A549 (cell line): Measurements from ENCODE around the gene MUC12. TPM values are rescaled to one million over a fixed set of nuclear protein-coding genes. Genes with fewer than 3 reads are reported as not detected.

Source experiments
- ATAC-seq, 2 experiments: fragments of 200-7000 bp in 1 of 2; fragments of >200 bp in 1 of 2; cut with Nextera tagmentation in 1 of 2; cut with Tn5 transposase in 1 of 2; 3 replicates each; pipeline versions ENCODE4 v1.8.0 to v1.9.1; 2018 to 2020; ENCODE audit warnings: mild to moderate bottlenecking in 1 of 2, moderate library complexity in 1 of 2
- CTCF ChIA-PET: fragments of 300-600 bp; sonication (Branson Sonifier 250); formaldehyde crosslinking; extraction: SDS; loops from one replicate; lab custom pipeline; 2021; ENCODE audit warnings: antibody characterized with exemption, inconsistent platforms; lab: Yijun Ruan, JAX
- POLR2A ChIA-PET: fragments of 350-600 bp; formaldehyde crosslinking; extraction: SDS; loops from one replicate; lab custom pipeline; 2021; ENCODE audit warnings: antibody characterized with exemption, inconsistent platforms; lab: Yijun Ruan, JAX
- DNase-seq, 2 experiments: peaks; one replicate each; pipeline versions ENCODE4 v3.0.0 to v3.0.0-alpha.2; 2011 to 2016; ENCODE audit warnings: low read depth in 1 of 2, low spot score in 1 of 2
- FAIRE-seq: peaks from 2 replicates; lab custom pipeline; 2011; peaks lifted over from hg19 to GRCh38; lab: Jason Lieb, UNC
- H3K27ac ChIP-seq, 2 experiments: fragments of >200 bp; sonication (Bioruptor Twin); formaldehyde crosslinking; 3 replicates each; pipeline ENCODE4 v1.5.1; 2016 to 2017
- H3K4me1 ChIP-seq: fragments of >200 bp; sonication (Bioruptor Twin); formaldehyde crosslinking; 3 replicates; pipeline ENCODE4 v1.6.1; 2016
- H3K4me2 ChIP-seq: fragments of >200 bp; sonication (Bioruptor Twin); formaldehyde crosslinking; 3 replicates; pipeline ENCODE4 v1.6.1; 2016
- H3K4me3 ChIP-seq: fragments of >200 bp; sonication (Bioruptor Twin); formaldehyde crosslinking; 3 replicates; pipeline ENCODE4 v1.5.1; 2016
- H3K9me3 ChIP-seq: fragments of >200 bp; sonication (Bioruptor Twin); formaldehyde crosslinking; 3 replicates; pipeline ENCODE4 v1.6.1; 2016
- CEBPB ChIP-seq, 2 experiments: fragments of >200 bp in 1 of 2; sonication (Bioruptor Twin) in 1 of 2; formaldehyde crosslinking in 1 of 2; IDR thresholded peaks; 2 replicates each; pipeline ENCODE4 v1.6.1; 2012 to 2016
- CTCF ChIP-seq: fragments of >200 bp; sonication (Bioruptor Twin); formaldehyde crosslinking; IDR thresholded peaks from 3 replicates; pipeline ENCODE4 v1.5.1; 2016
- E2F6 ChIP-seq: IDR thresholded peaks from 2 replicates; pipeline ENCODE4 v1.6.1; 2012; ENCODE audit warnings: low read depth, borderline replicate concordance
- ESRRA ChIP-seq: fragments of 150-350 bp; IDR thresholded peaks from 2 replicates; pipeline ENCODE4 v1.6.1; 2014; ENCODE audit warnings: mild to moderate bottlenecking, low read length, borderline replicate concordance
- FOSB ChIP-seq: fragments of 250-450 bp; sonication (Bioruptor Pico); IDR thresholded peaks from 2 replicates; pipeline ENCODE4 v1.5.0; 2020; ENCODE audit warnings: mild to moderate bottlenecking, moderate library complexity
- FOSL2 ChIP-seq, 2 experiments: fragments of 450-650 bp in 1 of 2; fragments of >200 bp in 1 of 2; sonication (Bioruptor Twin) in 1 of 2; formaldehyde crosslinking; IDR thresholded peaks; 2 replicates each; pipeline versions ENCODE4 v1.5.0 to v1.6.1; 2016 to 2020; ENCODE audit warnings: mild to moderate bottlenecking in 1 of 2, moderate library complexity in 1 of 2
- HES2 ChIP-seq: fragments of >200 bp; sonication (Bioruptor Twin); formaldehyde crosslinking; IDR thresholded peaks from 2 replicates; pipeline ENCODE4 v1.6.1; 2016
- HEYL ChIP-seq: fragments of 250-450 bp; sonication (Bioruptor Pico); IDR thresholded peaks from 2 replicates; pipeline ENCODE4 v1.8.0; 2021; ENCODE audit warnings: mild to moderate bottlenecking, moderate library complexity
- HMGXB4 ChIP-seq: fragments of 250-450 bp; sonication (Bioruptor Pico); IDR thresholded peaks from 2 replicates; pipeline ENCODE4 v1.5.0; 2021; ENCODE audit warnings: mild to moderate bottlenecking, moderate library complexity, borderline replicate concordance
- HOXB13 ChIP-seq: fragments of 250-450 bp; sonication (Bioruptor Pico); IDR thresholded peaks from 2 replicates; pipeline ENCODE4 v1.5.0; 2020; ENCODE audit warnings: low read depth, mild to moderate bottlenecking, moderate library complexity
- HOXB5 ChIP-seq: fragments of 250-450 bp; sonication (Bioruptor Pico); IDR thresholded peaks from 2 replicates; pipeline ENCODE4 v1.5.0; 2020; ENCODE audit warnings: mild to moderate bottlenecking, moderate library complexity
- JUN ChIP-seq, 2 experiments: fragments of >200 bp; sonication (Bioruptor Twin); formaldehyde crosslinking; IDR thresholded peaks; 2 replicates in 1 of 2; 3 replicates in 1 of 2; pipeline ENCODE4 v1.6.1; 2016 to 2017
- JUNB ChIP-seq: fragments of >200 bp; sonication (Bioruptor Twin); formaldehyde crosslinking; IDR thresholded peaks from 2 replicates; pipeline ENCODE4 v1.6.1; 2016
- KDM1A ChIP-seq: fragments of 200-600 bp; sonication (generic); IDR thresholded peaks from 2 replicates; pipeline ENCODE4 v1.6.1; 2016; ENCODE audit warnings: low read depth, mild to moderate bottlenecking
- NFE2L2 ChIP-seq: fragments of 150-350 bp; conservative IDR thresholded peaks from 2 replicates; pipeline ENCODE4 v1.6.1; 2014; ENCODE audit warnings: low read length
- PHF8 ChIP-seq: fragments of 200-600 bp; sonication (generic); IDR thresholded peaks from 2 replicates; pipeline ENCODE4 v1.6.1; 2016; ENCODE audit warnings: low read depth, mild to moderate bottlenecking, antibody characterized with exemption, moderate library complexity, borderline replicate concordance
- POLR2A ChIP-seq: IDR thresholded peaks from 2 replicates; pipeline ENCODE4 v1.6.1; 2012; ENCODE audit warnings: mild to moderate bottlenecking, low read length
- RCOR1 ChIP-seq: fragments of 150-350 bp; IDR thresholded peaks from 2 replicates; pipeline ENCODE4 v1.6.1; 2014; ENCODE audit warnings: antibody characterized with exemption, low read length, low read depth
- RFX5 ChIP-seq: fragments of 450-650 bp; IDR thresholded peaks from 2 replicates; pipeline ENCODE4 v1.7.1; 2014; ENCODE audit warnings: antibody characterized with exemption, mild to moderate bottlenecking, moderate library complexity
- RNF2 ChIP-seq: fragments of 200-600 bp; sonication (generic); IDR thresholded peaks from 2 replicates; pipeline ENCODE4 v1.6.1; 2016; ENCODE audit warnings: low read depth, mild to moderate bottlenecking, antibody characterized with exemption, moderate library complexity, borderline replicate concordance
- SREBF2 ChIP-seq: fragments of 450-650 bp; IDR thresholded peaks from 2 replicates; pipeline ENCODE4 v1.6.1; 2014; ENCODE audit warnings: mild to moderate bottlenecking, moderate library complexity
- WGBS: methylation state at CpG from one replicate; pipeline ENCODE4 v1.1.6; 2017; ENCODE audit errors: missing lambda C conversion rate; 5-methylcytosine and 5-hydroxymethylcytosine counted together
- polyA plus RNA-seq, 4 experiments: library from polyadenylated mRNA; depleted of rRNA in 3 of 4; stranded (reverse); fragments of >200 nt; fragmentation: RNase III in 1 of 4; extraction: RNeasy Plus Mini Kit Qiagen cat#74134 plus additional on column Dnase treatment in 1 of 4; gene quantifications; 2 replicates in 3 of 4; 3 replicates in 1 of 4; pipeline ENCODE4 v1.2.3, GENCODE V29; 2011 to 2017
- TF ChIP-seq, protein P1 (sequence below): fragments of 250-450 bp; sonication (Bioruptor Pico); IDR thresholded peaks from 2 replicates; pipeline ENCODE4 v1.5.0; 2020; ENCODE audit warnings: low read depth, mild to moderate bottlenecking, moderate library complexity
- TF ChIP-seq, protein P2 (sequence below): fragments of 450-650 bp; IDR thresholded peaks from 2 replicates; pipeline ENCODE4 v1.6.1; 2014; ENCODE audit warnings: antibody characterized with exemption

The MUC12 gene
- polyA plus RNA-seq, 2 of the 4 experiments (the other 2 are of a cell fraction) = 1.2 to 2.4 TPM

- no peak overlapping the region for H3K4me2 ChIP-seq
- ATAC-seq (no peak), FAIRE-seq (no peak), DNase-seq (no peak)
- no peak overlapping the region for H3K27ac ChIP-seq
- POLR2A ChIA-PET = interaction anchor here (0.8 kb wide), 1 partner anchor 62 kb away, joined by 3 read pairs; the partner anchor contains the start of gene UFSP1
- peaks cover 7% of the 10 kb centered on the region; the same call in 2 of the 3 replicates for H3K9me3 ChIP-seq
- TF ChIP-seq ESRRA (no peak), POLR2A (no peak), HOXB13 (CRISPR knock-in tag) (no peak), HOXB5 (CRISPR knock-in tag) (no peak), FOSL2 (IDR thresholded peaks at IDR 0.05) (no peak), FOSL2 (CRISPR knock-in tag; IDR thresholded peaks at IDR 0.05) (no peak), KDM1A (no peak), RNF2 (no peak), JUN (IDR thresholded peaks at IDR 0.05) (no peak), E2F6 (no peak), HMGXB4 (CRISPR knock-in tag) (no peak), RFX5 (no peak), HES2 (no peak), FOSB (no peak)
- TF ChIP-seq, protein P1, sequence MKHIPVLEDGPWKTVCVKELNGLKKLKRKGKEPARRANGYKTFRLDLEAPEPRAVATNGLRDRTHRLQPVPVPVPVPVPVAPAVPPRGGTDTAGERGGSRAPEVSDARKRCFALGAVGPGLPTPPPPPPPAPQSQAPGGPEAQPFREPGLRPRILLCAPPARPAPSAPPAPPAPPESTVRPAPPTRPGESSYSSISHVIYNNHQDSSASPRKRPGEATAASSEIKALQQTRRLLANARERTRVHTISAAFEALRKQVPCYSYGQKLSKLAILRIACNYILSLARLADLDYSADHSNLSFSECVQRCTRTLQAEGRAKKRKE (CRISPR knock-in tag) = no peak
- no peak overlapping the region for H3K4me3 ChIP-seq
- CTCF ChIA-PET = interaction anchor here (0.6 to 3.1 kb wide), 6 partner anchors 22 to 139 kb away, joined by 3 to 17 read pairs (median 4); no protein-coding TSS in a partner anchor
- no peaks in the 10 kb centered on the region for H3K4me1 ChIP-seq
- WGBS = 35% methylated on average over 6 of the region's 6 CpGs
These were observed 18.2 kb upstream of the MUC12 start for GRCh38 chr7:100951172-100951571.

GRCh38 chr7:100951888-100952560 lies 17.3 kb upstream of the MUC12 start:
- Histone ChIP-seq H3K4me3 (no peak overlapping the region), H3K9me3 (peaks cover 15% of the 10 kb centered on the region; the same call in 2 of the 3 replicates), H3K4me2 (no peak overlapping the region), H3K4me1 (no peaks in the 10 kb centered on the region), H3K27ac (no peak overlapping the region)
- ATAC-seq = peak; percentile 2 to 21; a peak in 3 of 6 replicates
- ChIA-PET POLR2A (interaction anchor here (0.8 kb wide), 1 partner anchor 63 kb away, joined by 3 read pairs; the partner anchor contains the start of gene UFSP1), CTCF (interaction anchor here (0.6 to 3.1 kb wide), 7 partner anchors 14 to 304 kb away, joined by 3 to 17 read pairs (median 3); no protein-coding TSS in a partner anchor)
- no peak for FAIRE-seq
- WGBS = 20% methylated on average over 15 of the region's 15 CpGs
- no peak for DNase-seq
- no peak for TF ChIP-seq CEBPB (IDR thresholded peaks at IDR 0.05)
- no peak for TF ChIP-seq NFE2L2
- TF ChIP-seq HEYL (CRISPR knock-in tag) = no peak
- no peak for TF ChIP-seq PHF8
- no peak for TF ChIP-seq CTCF
- TF ChIP-seq, protein P2, sequence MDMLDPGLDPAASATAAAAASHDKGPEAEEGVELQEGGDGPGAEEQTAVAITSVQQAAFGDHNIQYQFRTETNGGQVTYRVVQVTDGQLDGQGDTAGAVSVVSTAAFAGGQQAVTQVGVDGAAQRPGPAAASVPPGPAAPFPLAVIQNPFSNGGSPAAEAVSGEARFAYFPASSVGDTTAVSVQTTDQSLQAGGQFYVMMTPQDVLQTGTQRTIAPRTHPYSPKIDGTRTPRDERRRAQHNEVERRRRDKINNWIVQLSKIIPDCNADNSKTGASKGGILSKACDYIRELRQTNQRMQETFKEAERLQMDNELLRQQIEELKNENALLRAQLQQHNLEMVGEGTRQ = no peak
- no peak for TF ChIP-seq RCOR1
- TF ChIP-seq JUNB = no peak
- TF ChIP-seq SREBF2 = no peak
